ENCODE data around the gene SFXN3.

DNA sequence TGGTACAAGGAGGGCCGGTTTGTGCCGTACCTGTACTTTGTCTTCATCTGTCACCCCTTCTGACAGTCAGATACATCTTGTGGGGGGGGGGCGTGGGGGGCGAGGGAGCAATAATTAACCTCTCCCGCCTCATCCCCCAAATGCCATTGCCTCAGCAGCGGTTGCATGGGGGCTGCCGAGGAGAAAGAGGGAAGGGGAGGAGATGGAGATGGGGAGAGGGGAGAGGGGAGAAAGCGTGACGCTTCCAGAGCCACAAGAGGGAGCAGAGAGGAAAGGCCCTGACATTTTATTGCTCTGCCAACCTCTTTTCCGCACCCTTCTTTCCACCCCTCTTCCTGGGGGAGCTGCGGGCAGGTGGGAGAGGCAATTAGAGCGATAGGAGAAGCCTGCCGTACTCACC lies 42.6 kb downstream of the SFXN3 start:
- TF ChIP-seq, protein P1, sequence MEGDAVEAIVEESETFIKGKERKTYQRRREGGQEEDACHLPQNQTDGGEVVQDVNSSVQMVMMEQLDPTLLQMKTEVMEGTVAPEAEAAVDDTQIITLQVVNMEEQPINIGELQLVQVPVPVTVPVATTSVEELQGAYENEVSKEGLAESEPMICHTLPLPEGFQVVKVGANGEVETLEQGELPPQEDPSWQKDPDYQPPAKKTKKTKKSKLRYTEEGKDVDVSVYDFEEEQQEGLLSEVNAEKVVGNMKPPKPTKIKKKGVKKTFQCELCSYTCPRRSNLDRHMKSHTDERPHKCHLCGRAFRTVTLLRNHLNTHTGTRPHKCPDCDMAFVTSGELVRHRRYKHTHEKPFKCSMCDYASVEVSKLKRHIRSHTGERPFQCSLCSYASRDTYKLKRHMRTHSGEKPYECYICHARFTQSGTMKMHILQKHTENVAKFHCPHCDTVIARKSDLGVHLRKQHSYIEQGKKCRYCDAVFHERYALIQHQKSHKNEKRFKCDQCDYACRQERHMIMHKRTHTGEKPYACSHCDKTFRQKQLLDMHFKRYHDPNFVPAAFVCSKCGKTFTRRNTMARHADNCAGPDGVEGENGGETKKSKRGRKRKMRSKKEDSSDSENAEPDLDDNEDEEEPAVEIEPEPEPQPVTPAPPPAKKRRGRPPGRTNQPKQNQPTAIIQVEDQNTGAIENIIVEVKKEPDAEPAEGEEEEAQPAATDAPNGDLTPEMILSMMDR (IDR thresholded peaks at IDR 0.05) = no peak
- TF ChIP-seq POLR2A (IDR thresholded peaks at IDR 0.05) = no peak

Measured in testis (tissue), 2 donors.